ENCODE results near the gene OLFML2B. TPM values are rescaled to one million over a fixed set of nuclear protein-coding genes. Genes with fewer than 3 reads are reported as not detected.

Gene OLFML2B
- total RNA-seq, 1 donor from 2014 or later: 29.7 TPM

DNA sequence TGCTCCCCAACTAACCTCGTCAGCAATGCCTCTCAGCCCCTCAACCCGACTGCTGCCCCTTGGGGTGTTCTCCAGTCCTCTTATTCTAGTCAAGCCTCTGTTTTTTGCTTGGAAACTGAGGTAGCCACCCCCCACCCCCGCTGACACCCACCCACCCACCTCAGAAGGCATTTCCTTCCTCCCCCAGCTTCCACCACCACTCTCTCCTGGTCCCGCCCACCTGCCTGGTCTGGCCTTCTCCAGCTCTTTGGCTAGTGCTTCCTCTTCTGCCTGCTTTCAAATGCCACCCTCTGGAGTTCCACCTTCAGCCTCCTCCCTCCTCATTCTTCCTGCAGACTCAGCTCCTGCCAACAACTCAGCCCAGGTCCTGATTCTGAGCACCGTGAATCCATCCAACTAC is 35.3 kb downstream of the OLFML2B start:
- Histone ChIP-seq H3K36me3 (ENCODE audit: control insufficient read depth in 3 of 3, insufficient read depth in 3 of 3, low read length in 3 of 3) (peaks cover 3 to 10% (median 4%) of the 10 kb centered on the region in 3 donors), H3K4me3 (ENCODE audit: low read length in 3 of 3) (no peak overlapping the region), H3K27ac (ENCODE audit: low read depth, low read length) (no peak overlapping the region)

DNA sequence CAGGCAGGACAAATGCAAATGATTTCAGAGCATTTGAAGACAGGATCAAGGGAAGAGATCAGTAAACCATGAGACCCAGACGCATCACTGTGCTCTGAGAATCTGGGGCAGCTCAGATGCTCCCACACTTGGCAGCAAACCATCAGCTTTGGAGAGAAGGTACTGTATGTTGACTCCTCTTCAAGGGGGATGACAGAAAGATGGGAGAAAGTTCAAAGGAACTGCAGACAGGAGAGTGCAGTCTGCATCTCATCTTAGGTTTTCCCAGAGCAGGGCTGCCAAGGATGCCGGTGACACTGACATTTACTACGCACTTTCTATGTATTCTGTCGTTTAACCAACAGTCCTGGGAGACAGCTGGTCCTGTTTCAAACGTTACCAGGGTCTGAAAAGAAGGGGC is 35.8 kb downstream of the OLFML2B start:
- Histone ChIP-seq H3K4me1 (ENCODE audit: control insufficient read depth in 3 of 3, insufficient read depth in 3 of 3, low read length in 3 of 3) (peaks cover 4 to 15% (median 12%) of the 10 kb centered on the region in 3 donors), H3K4me3 (ENCODE audit: low read length in 3 of 3) (no peak overlapping the region), H3K9me3 (ENCODE audit: control insufficient read depth in 3 of 3, low read length in 3 of 3) (no peaks in the 10 kb centered on the region), H3K9ac (ENCODE audit: low read depth in 1 of 3, low read length in 3 of 3) (no peak overlapping the region), H3K27me3 (ENCODE audit: control insufficient read depth in 3 of 3, insufficient read depth in 3 of 3, low read length in 3 of 3) (peaks cover 0 to 11% (median 0%) of the 10 kb centered on the region in 3 donors), H3K36me3 (ENCODE audit: control insufficient read depth in 3 of 3, insufficient read depth in 3 of 3, low read length in 3 of 3) (peaks cover 3 to 11% (median 4%) of the 10 kb centered on the region in 3 donors), H3K27ac (ENCODE audit: low read depth, low read length) (no peak overlapping the region)

More for the DNA sequence above, 35.3 kb downstream of the OLFML2B start:
- Histone ChIP-seq H3K9ac (ENCODE audit: low read depth in 1 of 3, low read length in 3 of 3) (no peak overlapping the region), H3K9me3 (ENCODE audit: control insufficient read depth in 3 of 3, low read length in 3 of 3) (no peaks in the 10 kb centered on the region), H3K4me1 (ENCODE audit: control insufficient read depth in 3 of 3, insufficient read depth in 3 of 3, low read length in 3 of 3) (peaks cover 4 to 17% (median 12%) of the 10 kb centered on the region in 3 donors), H3K27me3 (ENCODE audit: control insufficient read depth in 3 of 3, insufficient read depth in 3 of 3, low read length in 3 of 3) (peaks cover 0 to 12% (median 0%) of the 10 kb centered on the region in 3 donors)

DNA sequence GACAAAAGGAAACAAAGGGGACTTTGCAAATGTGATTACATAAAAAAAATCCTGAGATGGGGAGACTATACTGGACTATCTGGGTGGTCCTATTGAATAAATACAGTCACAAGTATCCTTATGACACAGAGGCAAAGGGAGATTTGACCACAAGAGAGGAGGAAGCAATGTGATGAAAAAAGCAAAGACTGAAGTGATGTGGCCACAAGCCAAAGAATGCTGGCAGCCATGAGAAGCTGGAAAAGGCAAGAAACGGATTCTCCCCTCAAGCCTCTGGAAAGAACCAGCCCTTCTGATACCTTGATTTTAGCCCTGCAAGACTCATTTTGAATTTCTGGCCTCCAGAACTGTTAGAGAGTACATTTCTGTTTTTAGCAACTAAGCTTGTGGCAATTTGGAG is 36.4 kb downstream of the OLFML2B start:
- peaks cover 4 to 15% (median 12%) of the 10 kb centered on the region in 3 donors for H3K4me1 ChIP-seq (ENCODE audit: control insufficient read depth in 3 of 3, insufficient read depth in 3 of 3, low read length in 3 of 3)
- H3K4me3 ChIP-seq (ENCODE audit: low read length in 3 of 3): no peak overlapping the region
- no peak overlapping the region for H3K27ac ChIP-seq (ENCODE audit: low read depth, low read length)
- H3K9ac ChIP-seq (ENCODE audit: low read depth in 1 of 3, low read length in 3 of 3): no peak overlapping the region
- peaks cover 0 to 11% (median 0%) of the 10 kb centered on the region in 3 donors for H3K27me3 ChIP-seq (ENCODE audit: control insufficient read depth in 3 of 3, insufficient read depth in 3 of 3, low read length in 3 of 3)
- H3K9me3 ChIP-seq (ENCODE audit: control insufficient read depth in 3 of 3, low read length in 3 of 3): no peaks in the 10 kb centered on the region
- peaks cover 3 to 11% (median 4%) of the 10 kb centered on the region in 3 donors for H3K36me3 ChIP-seq (ENCODE audit: control insufficient read depth in 3 of 3, insufficient read depth in 3 of 3, low read length in 3 of 3)

DNA sequence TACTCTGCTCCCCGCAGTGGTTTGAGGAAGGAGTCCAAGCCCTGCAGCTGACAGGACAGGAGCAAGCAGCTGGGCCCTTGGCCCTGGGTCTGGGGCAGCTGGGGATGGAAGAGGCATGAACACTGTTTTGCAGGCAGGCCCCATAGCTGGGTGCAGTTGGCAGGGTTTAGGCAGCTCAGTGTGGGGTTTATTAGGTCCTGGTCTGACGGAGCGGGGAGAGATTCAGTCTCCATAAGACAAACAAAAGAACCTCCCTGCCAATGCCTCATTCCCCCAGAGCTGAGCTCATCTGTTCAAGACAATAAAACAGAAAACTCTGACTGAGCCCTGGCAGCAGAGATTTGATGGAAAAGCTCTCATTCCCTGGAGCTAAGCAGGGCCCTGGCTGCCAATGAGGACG is 37.3 kb downstream of the OLFML2B start:
- H3K9me3 ChIP-seq (ENCODE audit: control insufficient read depth in 3 of 3, low read length in 3 of 3): no peaks in the 10 kb centered on the region
- H3K4me1 ChIP-seq (ENCODE audit: control insufficient read depth in 3 of 3, insufficient read depth in 3 of 3, low read length in 3 of 3): peaks cover 4 to 15% (median 12%) of the 10 kb centered on the region in 3 donors
- peaks cover 0 to 11% (median 0%) of the 10 kb centered on the region in 3 donors for H3K27me3 ChIP-seq (ENCODE audit: control insufficient read depth in 3 of 3, insufficient read depth in 3 of 3, low read length in 3 of 3)
- H3K9ac ChIP-seq (ENCODE audit: low read depth in 1 of 3, low read length in 3 of 3): no peak overlapping the region
- H3K4me3 ChIP-seq (ENCODE audit: low read length in 3 of 3): no peak overlapping the region
- H3K27ac ChIP-seq (ENCODE audit: low read depth, low read length): no peak overlapping the region
- H3K36me3 ChIP-seq (ENCODE audit: control insufficient read depth in 3 of 3, insufficient read depth in 3 of 3, low read length in 3 of 3): peaks cover 3 to 11% (median 4%) of the 10 kb centered on the region in 3 donors

DNA sequence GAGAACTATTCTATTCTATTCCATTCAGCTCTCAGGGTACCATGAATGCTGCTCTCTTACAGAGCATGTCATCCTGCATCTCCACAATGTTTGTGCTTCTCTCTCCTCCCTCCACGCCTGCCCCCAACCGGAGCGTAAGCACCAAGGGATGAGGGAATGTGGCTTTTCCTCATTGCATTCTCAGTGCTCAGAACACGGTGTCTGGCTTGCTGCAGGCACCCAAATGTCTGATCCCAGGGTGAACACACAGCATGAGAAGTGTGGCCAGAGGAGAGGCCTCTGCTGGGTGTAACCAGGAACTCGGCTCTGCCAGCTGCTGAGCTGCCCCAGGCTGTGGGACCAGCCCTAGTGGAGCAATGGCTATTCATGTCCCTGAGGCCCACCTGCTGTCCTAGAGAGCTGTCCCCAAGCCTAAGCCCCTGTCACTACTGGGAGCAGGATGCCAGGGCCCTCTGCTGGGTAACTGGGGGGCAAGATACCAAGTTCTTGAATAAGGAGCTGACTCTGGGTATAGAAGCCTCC is 38.3 kb downstream of the OLFML2B start:
- Histone ChIP-seq H3K4me3 (ENCODE audit: low read length in 3 of 3) (no peak overlapping the region), H3K9me3 (ENCODE audit: control insufficient read depth in 3 of 3, low read length in 3 of 3) (no peaks in the 10 kb centered on the region), H3K4me1 (ENCODE audit: control insufficient read depth in 3 of 3, insufficient read depth in 3 of 3, low read length in 3 of 3) (peaks cover 7 to 15% (median 12%) of the 10 kb centered on the region in 3 donors), H3K36me3 (ENCODE audit: control insufficient read depth in 3 of 3, insufficient read depth in 3 of 3, low read length in 3 of 3) (peaks cover 3 to 11% (median 4%) of the 10 kb centered on the region in 3 donors), H3K9ac (ENCODE audit: low read depth in 1 of 3, low read length in 3 of 3) (no peak overlapping the region), H3K27ac (ENCODE audit: low read depth, low read length) (no peak overlapping the region), H3K27me3 (ENCODE audit: control insufficient read depth in 3 of 3, insufficient read depth in 3 of 3, low read length in 3 of 3) (peaks cover 0 to 11% (median 0%) of the 10 kb centered on the region in 3 donors)

DNA sequence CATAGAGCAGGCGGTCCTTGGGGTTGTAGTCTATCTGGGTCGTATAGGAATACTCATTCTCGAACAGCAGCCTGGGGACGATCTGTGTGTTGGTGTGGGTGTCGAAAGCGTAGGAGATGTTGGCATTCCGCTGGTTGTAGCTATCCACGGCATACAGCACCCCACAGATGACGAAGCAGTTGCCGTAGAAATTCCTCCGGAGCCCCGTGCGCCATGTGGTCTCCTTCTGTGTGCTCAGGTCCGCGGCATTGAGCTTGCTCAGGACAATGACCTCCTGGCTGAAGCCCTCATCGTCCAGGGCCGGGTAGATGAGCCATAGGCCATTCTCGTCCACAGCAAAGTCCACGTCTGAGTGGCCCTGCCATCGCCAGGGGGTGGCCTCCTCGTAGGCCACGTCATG is 39.9 kb downstream of the OLFML2B start:
- Histone ChIP-seq H3K4me3 (ENCODE audit: low read length in 3 of 3) (no peak overlapping the region), H3K4me1 (ENCODE audit: control insufficient read depth in 3 of 3, insufficient read depth in 3 of 3, low read length in 3 of 3) (peaks cover 7 to 12% (median 12%) of the 10 kb centered on the region in 3 donors), H3K9ac (ENCODE audit: low read depth in 1 of 3, low read length in 3 of 3) (no peak overlapping the region), H3K27me3 (ENCODE audit: control insufficient read depth in 3 of 3, insufficient read depth in 3 of 3, low read length in 3 of 3) (peaks cover 0 to 11% (median 0%) of the 10 kb centered on the region in 3 donors), H3K27ac (ENCODE audit: low read depth, low read length) (no peak overlapping the region), H3K9me3 (ENCODE audit: control insufficient read depth in 3 of 3, low read length in 3 of 3) (no peaks in the 10 kb centered on the region), H3K36me3 (ENCODE audit: control insufficient read depth in 3 of 3, insufficient read depth in 3 of 3, low read length in 3 of 3) (peaks cover 3 to 11% (median 4%) of the 10 kb centered on the region in 3 donors)

DNA sequence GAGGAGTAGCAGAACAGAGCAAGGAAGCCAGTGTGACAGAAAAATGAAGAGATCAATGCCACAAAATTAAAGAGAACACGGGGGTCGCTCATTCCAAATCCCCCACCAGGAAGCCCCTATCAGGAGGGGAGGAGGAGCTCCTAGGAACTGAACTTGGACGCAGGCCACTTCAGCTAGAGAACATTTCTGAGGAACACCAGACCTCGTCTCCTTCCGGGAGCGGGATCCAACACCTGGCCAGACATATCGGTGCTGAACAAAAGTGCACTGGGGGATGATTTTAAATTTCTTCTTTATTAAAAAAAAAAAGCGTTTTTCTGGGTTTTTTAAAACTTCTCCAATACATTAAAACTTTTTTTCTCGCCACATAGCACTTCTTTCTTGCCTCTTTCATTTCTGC is 40.8 kb downstream of the OLFML2B start:
- Histone ChIP-seq H3K9me3 (ENCODE audit: control insufficient read depth in 3 of 3, low read length in 3 of 3) (no peaks in the 10 kb centered on the region), H3K36me3 (ENCODE audit: control insufficient read depth in 3 of 3, insufficient read depth in 3 of 3, low read length in 3 of 3) (peaks cover 3 to 11% (median 4%) of the 10 kb centered on the region in 3 donors), H3K9ac (ENCODE audit: low read depth in 1 of 3, low read length in 3 of 3) (no peak overlapping the region), H3K4me3 (ENCODE audit: low read length in 3 of 3) (no peak overlapping the region), H3K27ac (ENCODE audit: low read depth, low read length) (no peak overlapping the region), H3K4me1 (ENCODE audit: control insufficient read depth in 3 of 3, insufficient read depth in 3 of 3, low read length in 3 of 3) (peaks cover 7 to 12% (median 12%) of the 10 kb centered on the region in 3 donors), H3K27me3 (ENCODE audit: control insufficient read depth in 3 of 3, insufficient read depth in 3 of 3, low read length in 3 of 3) (peaks cover 0 to 11% (median 0%) of the 10 kb centered on the region in 3 donors)

DNA sequence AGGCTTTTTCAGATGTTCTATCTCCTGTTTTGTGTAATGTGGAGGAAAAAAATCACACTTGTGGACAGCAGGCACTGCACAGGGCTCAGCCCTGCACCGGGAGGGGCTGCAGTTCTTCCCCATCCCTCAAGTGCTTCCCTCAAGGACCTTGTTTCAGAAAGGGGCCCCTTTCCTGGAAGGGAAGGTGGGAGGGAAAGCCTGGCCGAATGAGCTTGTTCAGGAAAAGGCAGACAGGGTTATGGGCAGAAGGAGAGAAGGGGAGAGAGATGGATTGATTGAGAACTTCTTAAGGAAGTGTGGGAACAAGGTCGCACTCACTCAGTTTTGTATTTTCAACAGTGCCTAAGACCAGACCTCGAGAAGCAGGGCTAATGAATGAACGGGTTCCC is 41.2 kb downstream of the OLFML2B start:
- Histone ChIP-seq H3K4me3 (ENCODE audit: low read length in 3 of 3) (no peak overlapping the region), H3K9me3 (ENCODE audit: control insufficient read depth in 3 of 3, low read length in 3 of 3) (no peaks in the 10 kb centered on the region), H3K4me1 (ENCODE audit: control insufficient read depth in 3 of 3, insufficient read depth in 3 of 3, low read length in 3 of 3) (peaks cover 7 to 12% (median 12%) of the 10 kb centered on the region in 3 donors), H3K9ac (ENCODE audit: low read depth in 1 of 3, low read length in 3 of 3) (no peak overlapping the region), H3K27me3 (ENCODE audit: control insufficient read depth in 3 of 3, insufficient read depth in 3 of 3, low read length in 3 of 3) (peaks cover 0 to 11% (median 0%) of the 10 kb centered on the region in 3 donors), H3K36me3 (ENCODE audit: control insufficient read depth in 3 of 3, insufficient read depth in 3 of 3, low read length in 3 of 3) (peaks cover 3 to 8% (median 4%) of the 10 kb centered on the region in 3 donors), H3K27ac (ENCODE audit: low read depth, low read length) (no peak overlapping the region)

DNA sequence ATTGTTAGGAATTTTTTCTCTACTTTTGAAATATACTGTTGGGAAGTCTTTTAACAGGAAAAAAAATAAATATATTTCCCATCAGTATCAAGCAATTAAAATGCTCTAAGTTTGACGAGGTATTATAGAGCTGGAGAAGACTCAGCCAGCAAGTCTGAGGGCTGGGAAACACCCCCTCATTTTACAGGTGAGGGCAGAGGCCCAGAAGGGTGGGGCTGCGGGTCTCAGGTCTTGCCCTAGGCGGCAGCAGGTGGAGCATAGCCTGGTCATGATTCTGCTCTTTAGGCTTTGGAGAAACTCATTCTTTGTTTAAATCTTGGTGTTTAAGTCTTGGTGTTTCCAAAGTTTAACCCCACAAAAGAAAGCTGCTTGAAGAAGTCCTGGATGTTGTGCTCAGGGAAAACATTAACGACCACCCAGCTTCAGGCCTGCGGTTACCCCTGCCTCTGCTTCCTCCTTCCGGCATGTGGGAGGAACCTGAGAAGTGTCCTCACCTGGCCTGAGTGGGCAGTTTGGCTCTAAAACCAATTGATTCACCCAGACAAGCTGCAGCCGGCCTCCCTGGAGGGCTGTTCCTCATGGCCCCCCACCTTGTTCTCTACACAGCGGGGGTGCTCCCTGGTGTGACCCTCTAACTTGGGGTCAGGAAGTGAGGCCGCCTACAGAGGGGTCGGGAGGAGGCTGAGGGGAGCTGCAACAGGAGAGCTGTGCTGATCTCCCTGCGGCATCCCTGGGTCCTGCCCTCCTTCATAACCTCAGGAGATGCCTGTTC is 41.7 kb downstream of the OLFML2B start:
- H3K27ac ChIP-seq (ENCODE audit: low read depth, low read length): no peak overlapping the region
- H3K4me3 ChIP-seq (ENCODE audit: low read length in 3 of 3): no peak overlapping the region
- H3K4me1 ChIP-seq (ENCODE audit: control insufficient read depth in 3 of 3, insufficient read depth in 3 of 3, low read length in 3 of 3): peaks cover 7 to 12% (median 9%) of the 10 kb centered on the region in 3 donors
- H3K9me3 ChIP-seq (ENCODE audit: control insufficient read depth in 3 of 3, low read length in 3 of 3): no peaks in the 10 kb centered on the region
- H3K27me3 ChIP-seq (ENCODE audit: control insufficient read depth in 3 of 3, insufficient read depth in 3 of 3, low read length in 3 of 3): peaks cover 0 to 11% (median 0%) of the 10 kb centered on the region in 3 donors
- H3K36me3 ChIP-seq (ENCODE audit: control insufficient read depth in 3 of 3, insufficient read depth in 3 of 3, low read length in 3 of 3): peaks cover 3 to 8% (median 4%) of the 10 kb centered on the region in 3 donors
- no peak overlapping the region for H3K9ac ChIP-seq (ENCODE audit: low read depth in 1 of 3, low read length in 3 of 3)

DNA sequence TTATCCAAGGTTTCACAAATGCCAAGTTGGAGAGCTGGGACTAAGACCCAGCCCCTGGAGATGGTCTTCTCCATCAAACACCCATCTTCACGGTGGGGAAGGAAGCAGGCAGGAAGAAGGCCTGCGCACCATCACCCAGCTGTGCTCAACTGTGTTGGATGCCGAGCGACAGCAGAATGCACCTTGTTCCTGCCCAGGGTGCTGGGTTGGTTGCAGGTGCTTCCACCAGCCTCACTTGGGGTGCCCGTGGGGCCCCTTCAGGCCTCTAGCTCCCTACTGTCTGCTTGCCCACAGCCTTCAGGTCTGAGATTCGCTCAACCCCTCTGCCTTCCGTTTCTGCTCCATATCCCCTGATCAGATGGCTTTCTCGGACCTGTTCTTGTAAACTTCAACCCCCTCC is 42.5 kb downstream of the OLFML2B start:
- Histone ChIP-seq H3K9me3 (ENCODE audit: control insufficient read depth in 3 of 3, low read length in 3 of 3) (no peaks in the 10 kb centered on the region), H3K4me3 (ENCODE audit: low read length in 3 of 3) (no peak overlapping the region), H3K36me3 (ENCODE audit: control insufficient read depth in 3 of 3, insufficient read depth in 3 of 3, low read length in 3 of 3) (peaks cover 3 to 8% (median 4%) of the 10 kb centered on the region in 3 donors), H3K4me1 (ENCODE audit: control insufficient read depth in 3 of 3, insufficient read depth in 3 of 3, low read length in 3 of 3) (peaks cover 2 to 6% (median 4%) of the 10 kb centered on the region in 3 donors), H3K9ac (ENCODE audit: low read depth in 1 of 3, low read length in 3 of 3) (no peak overlapping the region), H3K27ac (ENCODE audit: low read depth, low read length) (no peak overlapping the region), H3K27me3 (ENCODE audit: control insufficient read depth in 3 of 3, insufficient read depth in 3 of 3, low read length in 3 of 3) (peaks cover 0 to 8% (median 0%) of the 10 kb centered on the region in 3 donors)
